Activated T-helper 1 cell treated with Interleukin-2 at 50 U/mL for 16 hours (primary cell): ENCODE measurements around the gene ERVK3-1.
"Not testable (repeated sequence)": the region's sequence is repeated elsewhere in the genome, so short reads cannot be mapped to it uniquely, and the experiment has no call there.

Experiments
- DNase-seq: peaks from one replicate; pipeline ENCODE4 v3.0.0-alpha.2; 2020; ENCODE audit warnings: low read depth

Gene ERVK3-1

GRCh38 chr19:58305065-58305931 lies at the start of gene ERVK3-1:
Gene ERVK3-1, plus strand, starts transcription at chr19:58305377. Its CDS starts 6,792 bp downstream, at chr19:58312169.
- DNase-seq: peak; percentile 92

GRCh38 chr19:58258259-58258658 lies 46.9 kb upstream of the ERVK3-1 start:
- not testable (repeated sequence) for DNase-seq

DNA sequence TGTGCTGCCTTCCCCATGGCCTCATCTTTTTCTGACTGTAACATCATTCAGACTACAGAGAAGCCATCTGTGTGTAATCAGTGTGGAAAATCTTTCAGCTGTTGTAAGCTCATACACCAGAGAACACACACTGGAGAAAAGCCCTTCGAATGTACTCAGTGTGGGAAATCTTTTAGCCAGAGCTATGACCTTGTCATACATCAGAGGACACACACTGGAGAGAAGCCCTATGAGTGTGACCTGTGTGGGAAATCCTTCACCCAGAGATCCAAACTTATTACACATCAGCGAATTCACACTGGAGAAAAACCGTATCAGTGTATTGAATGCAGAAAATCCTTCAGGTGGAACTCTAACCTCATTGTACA lies 43.6 kb upstream of the ERVK3-1 start:
- DNase-seq: no peak

GRCh38 chr19:58261968-58262921 lies 42.9 kb upstream of the ERVK3-1 start:
- DNase-seq: no peak

DNA sequence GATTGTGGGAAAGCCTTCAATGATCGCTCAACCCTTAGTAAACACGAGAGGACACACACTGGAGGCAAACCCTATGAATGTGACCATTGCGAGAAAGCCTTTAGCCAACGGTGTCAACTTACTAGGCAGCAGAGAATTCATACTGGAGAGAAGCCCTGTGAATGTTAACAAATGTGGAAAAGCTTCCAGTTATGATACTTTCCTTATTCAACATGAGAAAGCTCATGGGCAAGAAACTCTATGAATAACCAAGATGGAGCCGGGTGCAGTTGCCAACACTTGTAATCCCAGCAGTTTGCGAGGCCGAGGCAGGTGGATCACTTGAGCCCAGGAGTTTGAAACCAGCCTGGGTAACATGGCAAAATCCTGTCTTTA lies 42.3 kb upstream of the ERVK3-1 start:
- DNase-seq: no peak

DNA sequence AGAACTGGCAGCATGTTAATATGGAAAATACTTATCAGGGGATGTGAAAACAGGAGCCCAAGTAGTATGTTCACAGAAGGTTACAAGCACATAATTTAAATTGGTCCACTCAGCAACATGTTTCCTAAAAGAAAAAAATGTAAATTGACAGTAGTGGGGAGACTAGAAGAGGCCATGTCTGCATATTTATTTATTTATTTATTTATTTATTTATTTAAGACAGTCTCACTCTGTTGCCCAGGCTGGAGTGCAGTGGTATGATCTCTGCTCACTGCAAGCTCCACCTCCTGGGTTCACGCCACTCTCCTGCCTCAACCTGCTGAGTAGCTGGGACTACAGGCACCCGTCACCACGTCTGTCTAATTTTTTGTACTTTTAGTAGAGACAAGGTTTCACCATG lies 40.1 kb upstream of the ERVK3-1 start:
- no peak for DNase-seq

DNA sequence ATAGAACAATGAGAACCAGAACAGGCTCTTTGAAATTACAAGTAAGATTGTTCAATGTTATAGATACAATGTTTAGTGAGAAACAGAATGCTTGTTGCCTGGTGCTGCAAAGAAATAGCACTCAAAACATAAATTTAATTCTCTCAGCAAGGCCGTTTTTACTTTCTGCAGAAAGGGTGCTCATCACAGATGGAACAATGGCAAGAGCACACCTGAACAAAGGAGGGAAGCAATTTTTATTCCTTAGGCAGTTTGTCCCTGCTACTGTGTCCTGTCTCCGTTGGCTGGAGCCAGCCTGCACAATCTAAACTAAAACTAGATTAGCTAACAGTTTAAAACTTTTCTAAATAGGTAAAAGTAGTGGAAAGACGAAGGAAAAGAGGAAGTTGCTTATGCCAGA lies 36.8 kb upstream of the ERVK3-1 start:
- DNase-seq: no peak

DNA sequence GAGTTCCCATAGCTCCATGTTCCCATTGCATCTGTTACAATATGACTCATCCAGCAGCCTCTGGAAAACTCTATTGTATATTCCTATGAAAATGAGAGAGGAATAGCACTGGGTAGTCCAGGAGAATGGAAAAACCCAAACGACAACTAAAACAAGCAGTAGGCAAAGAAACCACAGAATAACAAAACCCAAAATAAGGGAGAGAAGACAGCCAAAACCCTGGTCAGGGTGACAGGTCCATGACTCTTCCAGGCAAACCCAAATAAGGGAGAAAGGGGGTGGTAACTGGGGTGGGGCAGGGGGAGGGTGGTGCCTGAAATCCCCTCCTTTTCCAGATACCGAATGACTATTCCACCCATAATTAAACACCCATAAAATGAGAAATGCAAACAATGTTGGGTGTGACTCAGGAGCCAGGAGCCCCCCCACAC lies 30.4 kb upstream of the ERVK3-1 start:
- DNase-seq: no peak

DNA sequence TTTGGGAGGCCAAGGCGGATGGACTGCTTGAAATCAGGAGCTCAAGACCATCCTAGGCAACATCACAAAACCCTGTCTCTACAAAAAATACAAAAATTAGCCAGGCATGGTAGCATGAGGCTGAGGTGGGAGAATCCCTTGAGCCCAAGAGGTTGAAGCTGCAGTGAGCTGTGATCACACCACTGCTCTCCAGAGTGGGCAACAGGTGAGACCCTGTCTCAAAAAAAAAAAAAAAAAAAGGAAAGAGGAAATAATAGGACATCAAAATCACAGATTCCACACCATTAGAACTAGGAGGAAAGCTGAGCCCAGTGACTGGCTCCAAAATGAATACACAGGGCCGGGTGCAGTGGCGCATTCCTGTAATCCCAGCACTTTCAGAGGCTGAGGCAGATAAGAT lies 29.6 kb upstream of the ERVK3-1 start:
- no peak for DNase-seq

DNA sequence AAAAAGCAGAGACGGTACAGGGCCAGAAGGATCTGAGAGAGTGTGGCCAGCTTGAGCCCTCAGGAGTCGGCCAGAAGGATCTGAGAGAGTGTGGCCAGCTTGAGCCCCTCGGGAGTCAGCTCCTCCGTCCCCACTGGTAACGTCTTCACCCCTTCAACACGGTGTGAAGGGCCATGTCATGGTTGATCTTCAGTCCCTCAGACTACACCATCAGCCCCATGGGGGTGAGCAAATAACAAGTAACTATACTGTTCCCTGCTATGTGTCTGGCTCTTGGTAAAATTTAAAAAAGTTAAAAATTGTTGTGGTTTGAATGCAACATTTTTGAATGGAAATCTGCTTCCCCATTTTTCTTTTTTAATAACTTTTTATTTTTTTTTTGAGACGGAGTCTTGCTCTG lies 28.0 kb upstream of the ERVK3-1 start:
- no peak for DNase-seq

DNA sequence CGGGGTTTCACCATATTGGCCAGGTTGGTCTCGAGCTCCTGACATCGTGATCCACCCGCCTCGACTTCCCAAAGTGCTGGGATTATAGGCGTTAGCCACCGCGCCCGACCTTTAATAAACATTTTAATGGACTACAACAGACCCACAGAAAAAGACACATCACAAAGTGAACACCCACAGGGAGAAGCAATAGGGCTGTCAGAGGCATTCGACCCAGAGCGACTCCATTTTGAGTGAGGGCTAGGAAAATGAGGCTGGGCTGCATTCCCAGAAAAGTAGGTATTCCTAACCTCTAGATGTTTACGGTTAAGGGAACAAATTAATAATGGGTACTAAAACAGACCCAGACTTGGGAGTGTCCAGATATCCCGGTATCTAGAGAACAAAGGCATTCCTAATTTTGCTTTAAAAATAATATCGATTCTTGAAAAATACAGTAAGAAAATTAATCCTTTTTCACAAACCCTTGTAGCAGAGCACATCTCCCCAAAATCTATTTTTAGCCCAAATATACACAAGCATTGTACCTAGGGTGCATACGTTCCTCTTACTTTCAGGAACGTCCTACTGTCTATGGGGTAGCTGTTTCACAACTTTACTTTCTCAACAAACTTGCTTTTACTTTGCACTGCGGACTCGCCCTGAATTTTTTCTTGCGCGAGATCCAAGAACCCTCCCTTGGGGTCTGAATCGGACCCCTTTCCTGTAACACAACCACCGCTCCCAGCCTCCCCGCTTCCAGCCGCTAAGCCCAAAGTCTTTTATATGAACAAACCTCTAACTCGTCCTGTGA lies 27.2 kb upstream of the ERVK3-1 start:
- no peak for DNase-seq

DNA sequence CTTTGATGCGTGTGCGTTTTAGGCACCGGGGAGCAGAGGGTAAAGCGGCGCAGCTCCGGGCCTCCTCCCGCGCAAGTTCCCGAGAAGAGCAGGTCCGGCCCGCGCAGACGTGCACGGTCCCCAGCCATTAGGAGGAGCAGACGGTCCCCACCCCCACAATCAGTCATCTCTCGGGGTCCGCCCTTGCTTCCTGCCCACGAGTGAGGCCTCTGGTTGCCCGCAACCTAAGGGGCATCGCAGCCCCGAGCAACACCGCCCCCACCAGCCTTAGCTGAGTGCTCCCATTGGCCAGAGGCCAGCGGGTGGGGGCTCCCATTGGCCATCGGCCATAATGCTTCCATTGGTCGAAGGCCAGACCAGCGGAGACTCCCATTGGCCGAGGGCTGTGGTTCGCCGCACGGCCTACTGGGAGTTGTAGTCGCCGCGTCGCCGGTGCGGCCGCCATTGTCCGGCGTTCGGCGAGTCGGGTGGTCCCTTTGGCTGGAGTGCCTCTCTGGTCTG lies 26.6 kb upstream of the ERVK3-1 start, which contains the start of gene ZNF8:
Gene ZNF8, plus strand, starts transcription at position 415 of the 501 bp plus-strand sequence. CDS start 127 bp downstream, outside the sequence.
- peak; percentile 99 for DNase-seq

DNA sequence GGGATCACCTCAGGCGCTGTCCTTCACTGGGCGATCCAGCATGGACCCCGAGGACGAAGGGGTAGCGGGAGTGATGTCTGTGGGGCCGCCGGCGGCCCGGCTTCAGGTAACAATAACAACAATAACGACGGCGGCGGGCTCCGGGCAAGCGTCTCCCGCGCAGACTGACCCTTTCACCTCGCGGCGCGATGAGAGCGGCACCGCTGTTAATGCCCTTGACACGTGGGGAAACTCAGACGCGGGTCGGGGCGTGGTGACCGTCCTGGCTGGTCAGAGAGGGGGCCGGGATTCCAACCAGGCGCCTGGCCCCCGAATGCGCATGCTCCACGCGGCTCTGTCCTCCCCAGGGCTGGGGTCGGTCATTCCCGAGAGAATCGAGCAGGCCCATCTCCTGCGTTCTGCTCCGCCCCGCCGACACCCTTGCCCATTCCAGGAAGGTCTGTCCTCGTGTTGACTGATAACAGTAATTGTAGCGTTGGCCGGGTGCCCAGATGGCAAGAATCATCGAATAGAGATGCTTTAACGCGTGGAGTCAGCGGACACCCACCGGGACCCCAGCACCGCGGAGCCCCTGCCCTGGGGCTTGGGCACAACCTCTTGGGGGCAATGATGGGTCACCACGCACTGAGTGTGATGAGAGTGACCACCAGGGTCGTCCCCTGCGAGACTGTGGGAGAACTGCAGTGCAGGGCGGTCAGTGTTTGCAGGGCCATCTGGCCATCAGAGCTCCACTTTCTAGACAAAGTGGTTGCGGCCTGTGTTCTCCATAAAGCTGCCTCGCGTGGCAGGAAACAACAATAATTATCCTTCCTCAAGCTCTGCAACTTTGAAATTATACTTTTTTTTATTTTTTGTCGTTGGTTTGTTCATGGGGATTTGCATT lies 25.9 kb upstream of the ERVK3-1 start:
- DNase-seq: peak; percentile 6

- no peak for DNase-seq
Observed at GRCh38 chr19:58279925-58280316, 25.3 kb upstream of the ERVK3-1 start.

DNA sequence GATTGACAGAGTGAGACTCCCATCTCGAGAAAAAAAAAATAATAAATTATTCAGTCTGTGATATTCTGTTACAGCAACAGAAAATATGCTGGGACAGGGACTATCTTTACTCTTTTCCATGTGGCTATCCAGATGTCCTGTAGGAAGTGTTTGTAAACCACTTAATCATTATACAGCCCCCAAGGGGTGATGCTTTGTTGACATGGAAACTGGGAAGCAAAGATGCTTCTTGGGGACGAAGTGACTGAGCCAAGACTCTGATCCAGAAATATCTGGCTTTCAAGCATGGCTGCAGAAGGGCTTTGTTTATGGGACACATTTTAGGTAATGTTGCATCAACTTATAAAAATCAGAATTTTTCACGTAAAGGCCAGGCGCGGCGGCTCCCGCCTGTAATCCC lies 21.0 kb upstream of the ERVK3-1 start:
- no peak for DNase-seq

GRCh38 chr19:58291943-58292342 lies 13.2 kb upstream of the ERVK3-1 start:
- DNase-seq: no peak

DNA sequence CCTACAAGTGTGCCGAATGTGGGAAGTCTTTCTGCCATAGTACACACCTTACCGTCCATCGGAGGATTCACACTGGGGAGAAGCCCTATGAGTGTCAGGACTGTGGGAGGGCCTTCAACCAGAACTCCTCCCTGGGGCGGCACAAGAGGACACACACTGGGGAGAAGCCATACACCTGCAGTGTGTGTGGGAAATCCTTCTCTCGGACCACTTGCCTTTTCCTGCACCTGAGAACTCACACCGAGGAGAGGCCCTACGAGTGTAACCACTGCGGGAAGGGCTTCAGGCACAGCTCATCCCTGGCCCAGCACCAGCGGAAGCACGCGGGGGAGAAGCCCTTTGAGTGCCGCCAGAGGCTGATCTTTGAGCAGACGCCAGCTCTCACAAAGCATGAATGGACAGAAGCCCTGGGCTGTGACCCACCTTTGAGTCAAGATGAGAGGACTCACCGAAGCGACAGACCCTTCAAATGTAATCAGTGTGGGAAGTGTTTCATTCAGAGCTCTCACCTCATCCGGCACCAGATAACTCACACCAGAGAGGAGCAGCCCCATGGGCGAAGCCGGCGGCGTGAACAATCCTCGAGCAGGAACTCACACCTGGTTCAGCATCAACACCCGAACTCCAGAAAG lies 10.3 kb upstream of the ERVK3-1 start:
- DNase-seq: no peak

- DNase-seq: no peak
Observed at GRCh38 chr19:58296104-58296503, 9.1 kb upstream of the ERVK3-1 start.

- no peak for DNase-seq
Observed at GRCh38 chr19:58300620-58301019, 4.6 kb upstream of the ERVK3-1 start.

GRCh38 chr19:58304255-58304654 lies 922 bp upstream of the ERVK3-1 start:
- DNase-seq: no peak
